ENCODE results near the gene C10orf71. TPM values are rescaled to one million over a fixed set of nuclear protein-coding genes. Genes with fewer than 3 reads are reported as not detected.

C10orf71 gene
- total and polyA plus RNA-seq, 2 donors from 2014 or later: 0.28 TPM; not detected in 1

GRCh38 chr10:49351669-49352068 is 52.7 kb downstream of the C10orf71 start:
- Histone ChIP-seq H3K27ac (ENCODE audit: low read depth in 2 of 2, low read length in 2 of 2) (no peak overlapping the region), H3K27me3 (ENCODE audit: control insufficient read depth, insufficient read depth, low read length) (no peaks in the 10 kb centered on the region), H3K9ac (ENCODE audit: low read length in 3 of 3) (no peak overlapping the region), H3K4me3 (ENCODE audit: low read length in 3 of 3) (no peak overlapping the region), H3K9me3 (ENCODE audit: control insufficient read depth in 2 of 3, insufficient read depth in 1 of 3, low read length in 3 of 3) (peaks cover 0 to 11% (median 0%) of the 10 kb centered on the region in 3 donors), H3K4me1 (ENCODE audit: control insufficient read depth in 2 of 3, insufficient read depth in 2 of 3, low read depth in 1 of 3, low read length in 3 of 3) (no peaks in the 10 kb centered on the region), H3K36me3 (ENCODE audit: control insufficient read depth in 2 of 3, insufficient read depth in 3 of 3, low read length in 3 of 3) (no peaks in the 10 kb centered on the region)
- intact Hi-C loops (cut with DNase I): no loop called here
- FAIRE-seq (no peak), DNase-seq (no peak)
- TF ChIP-seq CTCF (IDR thresholded peaks at IDR 0.05; ENCODE audit: borderline replicate concordance, extremely low read depth, insufficient read depth): no peak

GRCh38 chr10:49352323-49352722 is 53.4 kb downstream of the C10orf71 start:
- DNase-seq (no peak), FAIRE-seq (no peak)
- Histone ChIP-seq H3K9me3 (ENCODE audit: control insufficient read depth in 2 of 3, insufficient read depth in 1 of 3, low read length in 3 of 3) (peaks cover 0 to 12% (median 0%) of the 10 kb centered on the region in 3 donors), H3K9ac (ENCODE audit: low read length in 3 of 3) (no peak overlapping the region), H3K27ac (ENCODE audit: low read depth in 2 of 2, low read length in 2 of 2) (no peak overlapping the region), H3K36me3 (ENCODE audit: control insufficient read depth in 2 of 3, insufficient read depth in 3 of 3, low read length in 3 of 3) (no peaks in the 10 kb centered on the region), H3K27me3 (ENCODE audit: control insufficient read depth, insufficient read depth, low read length) (no peaks in the 10 kb centered on the region), H3K4me3 (ENCODE audit: low read length in 3 of 3) (no peak overlapping the region), H3K4me1 (ENCODE audit: control insufficient read depth in 2 of 3, insufficient read depth in 2 of 3, low read depth in 1 of 3, low read length in 3 of 3) (no peaks in the 10 kb centered on the region)
- TF ChIP-seq CTCF (IDR thresholded peaks at IDR 0.05; ENCODE audit: borderline replicate concordance, extremely low read depth, insufficient read depth): no peak
- intact Hi-C loops (cut with DNase I): no loop called here

GRCh38 chr10:49353026-49353894 is 54.3 kb downstream of the C10orf71 start:
- no peak for TF ChIP-seq CTCF (IDR thresholded peaks at IDR 0.05; ENCODE audit: borderline replicate concordance, extremely low read depth, insufficient read depth)
- DNase-seq: peak in 1 of 5 donors; percentile 2
- no peak overlapping the region for H3K4me3 ChIP-seq (ENCODE audit: low read length in 3 of 3)
- no peak for FAIRE-seq
- H3K36me3 ChIP-seq (ENCODE audit: control insufficient read depth in 2 of 3, insufficient read depth in 3 of 3, low read length in 3 of 3): no peaks in the 10 kb centered on the region
- intact Hi-C loops (cut with DNase I): no loop called here
- no peaks in the 10 kb centered on the region for H3K27me3 ChIP-seq (ENCODE audit: control insufficient read depth, insufficient read depth, low read length)
- H3K4me1 ChIP-seq (ENCODE audit: control insufficient read depth in 2 of 3, insufficient read depth in 2 of 3, low read depth in 1 of 3, low read length in 3 of 3): no peaks in the 10 kb centered on the region
- H3K9ac ChIP-seq (ENCODE audit: low read length in 3 of 3): no peak overlapping the region
- peaks cover 0 to 18% (median 0%) of the 10 kb centered on the region in 3 donors for H3K9me3 ChIP-seq (ENCODE audit: control insufficient read depth in 2 of 3, insufficient read depth in 1 of 3, low read length in 3 of 3)
- no peak overlapping the region for H3K27ac ChIP-seq (ENCODE audit: low read depth in 2 of 2, low read length in 2 of 2)
